Activated CD8-positive, alpha-beta memory T cell treated with anti-CD3 and anti-CD28 coated beads, Interleukin-2, amount 50 U/mL, for 24 hours (primary cell): ENCODE measurements around the gene SIGLEC14.

Source experiments
- DNase-seq: peaks from one replicate; pipeline ENCODE4 v3.0.0-alpha.2; 2020; ENCODE audit errors: extremely low read depth

SIGLEC14 gene

DNA sequence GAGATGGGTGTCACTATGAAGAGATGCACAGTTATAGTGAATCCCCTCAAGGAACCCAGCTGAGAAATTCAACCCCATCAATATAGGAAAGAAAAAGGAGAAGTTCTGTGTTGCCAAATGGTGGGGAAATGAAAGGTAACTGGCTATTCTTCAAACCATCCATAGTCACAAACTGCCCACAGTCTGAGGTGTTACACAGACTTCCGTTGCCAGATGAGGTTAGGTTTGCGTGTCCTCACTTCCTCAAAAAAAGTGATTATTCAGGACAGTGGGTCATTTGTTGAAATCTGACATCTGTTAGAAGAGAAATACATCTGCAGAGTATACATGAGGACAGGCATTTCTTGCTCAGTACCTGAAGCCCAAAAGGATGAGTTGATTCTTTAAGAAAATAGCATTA lies 25.4 kb downstream of the SIGLEC14 start:
- no peak for DNase-seq

DNA sequence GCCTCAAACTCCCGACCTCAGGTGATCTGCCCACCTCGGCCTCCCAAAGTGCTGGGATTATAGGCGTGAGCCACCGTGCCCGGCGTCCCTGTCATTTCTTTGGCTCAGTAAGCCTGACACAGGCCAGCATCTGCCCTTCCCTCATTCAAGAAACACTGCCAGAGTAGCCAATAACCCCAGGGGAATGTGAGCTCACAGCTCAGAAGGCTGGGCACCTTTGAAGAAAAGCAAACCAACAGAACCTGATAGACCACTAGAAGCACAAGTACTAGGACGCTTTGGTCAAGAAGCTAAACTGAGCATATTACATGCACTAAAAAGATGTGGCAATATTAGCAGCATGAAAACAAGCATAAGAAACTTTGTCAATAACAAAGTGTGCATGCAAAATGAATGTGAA lies 30.6 kb downstream of the SIGLEC14 start:
- no peak for DNase-seq

DNA sequence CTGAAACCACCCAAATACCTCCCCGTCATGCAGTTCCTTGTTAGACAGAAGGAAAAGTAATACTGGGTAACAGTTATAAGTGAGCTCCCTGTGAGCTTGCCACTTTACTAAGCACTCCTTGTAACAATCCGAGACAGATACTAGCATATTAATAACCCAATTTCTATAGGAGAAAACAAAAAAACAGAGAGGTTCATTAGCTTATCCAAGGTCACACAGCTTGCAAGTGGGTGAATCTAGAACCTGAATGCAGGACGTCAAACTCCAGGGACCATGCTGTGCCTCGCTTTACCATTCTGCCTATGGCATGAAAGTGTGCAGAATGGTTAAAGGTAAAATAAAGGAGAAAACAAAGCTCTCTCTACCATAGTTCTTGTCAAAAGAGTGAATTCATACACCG lies 31.8 kb downstream of the SIGLEC14 start:
- no peak for DNase-seq

DNA sequence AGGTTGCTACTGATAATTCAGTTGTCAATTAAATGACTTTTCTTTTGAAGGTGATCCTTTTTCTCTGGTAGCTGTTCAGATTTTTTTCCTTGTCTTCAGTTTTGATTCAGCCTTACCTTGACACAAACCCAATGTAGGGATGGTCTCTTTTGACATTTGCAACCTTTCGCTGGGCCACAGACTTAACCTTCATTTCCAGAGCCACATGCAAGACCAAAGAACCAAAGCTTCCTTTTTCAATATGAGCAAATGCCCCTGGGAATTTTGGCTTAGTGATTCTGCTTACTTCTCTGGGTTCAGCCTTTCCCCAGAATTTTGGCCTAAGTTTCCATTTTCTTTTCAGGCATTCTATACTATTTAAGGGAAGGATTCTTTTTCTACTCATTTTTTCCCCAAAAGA lies 36.0 kb downstream of the SIGLEC14 start:
- DNase-seq, result no peak

DNA sequence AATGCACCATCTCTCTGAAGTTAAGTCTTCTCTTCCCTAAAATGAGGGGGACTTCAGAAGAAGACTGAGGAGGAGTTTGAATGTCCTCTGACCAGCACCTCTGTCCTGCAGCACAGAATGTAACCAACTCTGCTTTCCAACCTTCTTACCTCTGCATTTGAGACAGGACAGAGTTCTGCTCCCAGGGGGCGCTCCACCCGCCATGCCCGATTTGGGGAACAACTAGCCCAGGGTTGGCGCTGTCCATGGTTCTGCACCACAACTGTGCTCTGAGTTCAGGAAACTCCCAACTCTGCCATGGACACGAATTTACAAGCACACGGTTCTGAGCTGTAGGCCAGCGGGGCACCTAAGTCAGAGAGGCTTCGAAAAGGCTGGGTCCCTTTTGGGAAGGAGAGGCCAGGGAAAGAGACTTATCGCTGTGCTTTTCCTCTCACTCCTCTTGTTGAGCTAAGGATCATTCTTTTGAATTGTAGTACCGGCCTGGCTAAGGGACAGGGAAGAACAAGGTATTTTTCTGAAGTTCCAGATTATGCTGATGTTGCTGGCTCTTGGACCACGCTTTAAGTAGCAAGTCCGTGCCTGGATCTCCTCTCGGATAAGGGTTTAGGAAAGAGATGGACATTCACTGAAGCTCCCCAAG lies 38.6 kb downstream of the SIGLEC14 start:
- DNase-seq, result no peak

DNA sequence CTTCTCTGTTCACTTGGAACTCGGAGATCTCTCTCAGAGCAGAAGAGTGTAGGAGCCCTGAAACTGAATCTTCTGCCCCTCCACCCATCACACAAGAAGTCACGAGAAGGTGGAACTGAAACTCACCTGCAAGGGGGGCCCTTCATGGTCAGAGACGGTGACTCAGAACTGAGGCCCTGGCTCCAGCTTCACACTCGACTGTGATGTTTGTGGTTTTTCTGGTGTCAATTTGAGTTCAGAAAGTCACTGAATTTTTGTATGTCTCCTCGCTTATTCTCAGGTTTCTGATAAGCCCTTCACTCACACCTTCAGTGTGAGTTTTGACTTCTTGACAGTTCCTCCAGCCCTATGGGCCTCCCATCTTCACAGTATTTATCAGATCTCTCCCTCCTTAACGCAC lies 39.5 kb downstream of the SIGLEC14 start:
- DNase-seq, result no peak

DNA sequence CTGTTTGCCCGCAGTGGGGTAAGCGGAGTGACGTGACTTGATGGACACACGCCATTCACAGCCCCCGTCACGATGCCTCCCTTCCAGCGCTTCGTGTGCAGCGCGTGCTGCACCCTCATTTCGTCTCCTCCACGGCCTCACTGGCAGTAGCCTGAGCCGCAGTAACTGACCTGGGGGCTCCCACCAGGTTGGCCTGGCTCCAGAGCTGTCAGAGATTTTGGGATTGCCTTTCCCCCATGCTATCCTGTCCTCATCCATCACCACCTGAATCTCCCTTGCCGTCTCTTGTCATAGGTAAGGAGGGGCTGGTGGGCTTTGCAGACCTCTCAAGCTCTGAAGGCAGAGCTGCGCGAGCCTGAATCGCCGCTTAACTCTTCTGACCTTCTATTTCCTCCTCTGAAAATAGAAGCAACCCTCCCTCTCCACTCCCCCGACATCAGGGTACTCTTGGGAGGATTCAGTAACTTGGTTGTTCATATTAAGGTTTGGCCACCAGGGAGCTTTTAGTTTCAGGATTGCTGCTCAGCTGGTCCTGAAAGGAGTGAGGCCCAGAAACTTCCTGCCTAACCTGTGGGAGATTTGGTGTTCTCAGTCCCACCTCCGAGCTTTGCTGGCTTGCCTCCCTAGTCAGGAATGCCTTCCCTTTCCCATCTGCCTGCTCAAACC lies 44.3 kb downstream of the SIGLEC14 start:
- DNase-seq, result no peak

DNA sequence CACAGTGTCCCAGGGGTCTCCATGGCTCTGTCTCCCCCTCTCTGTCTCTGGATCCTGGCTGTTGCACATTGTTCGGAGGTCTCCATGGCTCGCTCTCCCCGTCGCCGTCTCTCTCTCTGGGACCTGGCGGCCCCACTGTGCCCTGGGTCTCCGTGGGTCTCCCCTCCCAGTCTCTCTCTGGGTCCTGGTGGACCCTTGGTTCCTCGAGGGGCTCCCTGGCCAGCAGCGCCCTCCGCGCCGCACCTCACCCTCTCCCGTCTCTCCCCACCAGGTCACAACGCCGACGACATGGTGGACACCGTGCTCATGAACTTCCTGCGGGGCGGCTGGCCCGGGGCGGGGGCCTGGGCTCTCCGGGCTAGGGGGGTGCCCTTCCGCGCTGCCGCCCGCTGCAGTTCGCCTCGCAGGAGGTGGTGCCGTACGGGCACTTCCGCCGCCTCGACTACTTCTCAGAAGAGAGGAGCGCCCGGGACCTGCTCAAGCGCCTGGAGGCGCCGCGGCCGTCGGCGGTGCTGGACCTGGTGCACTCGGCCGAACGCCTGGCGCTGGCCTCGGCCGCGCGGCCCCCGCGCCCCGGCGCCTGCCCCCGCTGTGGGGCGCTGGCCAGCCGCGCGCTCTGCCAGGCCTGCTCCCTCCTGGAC lies 45.6 kb downstream of the SIGLEC14 start:
- DNase-seq, result no peak

DNA sequence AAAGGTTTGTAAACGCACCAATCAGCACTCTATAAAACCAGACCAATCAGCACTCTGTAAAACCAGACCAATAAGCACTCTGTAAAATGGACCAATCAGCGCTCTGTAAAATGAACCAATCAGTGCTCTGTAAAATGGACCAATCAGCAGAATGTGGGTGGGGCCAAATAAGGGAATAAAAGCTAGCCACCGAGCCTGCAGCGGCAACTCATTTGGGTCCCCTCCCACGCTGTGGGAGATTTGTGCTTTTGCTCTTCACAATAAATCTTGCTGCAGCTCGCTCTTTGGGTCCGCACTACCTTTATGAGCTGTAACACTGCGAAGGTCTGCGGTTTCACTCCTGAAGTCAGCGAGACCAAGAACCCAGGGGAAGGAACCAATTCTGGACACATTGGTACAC lies 47.5 kb downstream of the SIGLEC14 start:
- no peak for DNase-seq

DNA sequence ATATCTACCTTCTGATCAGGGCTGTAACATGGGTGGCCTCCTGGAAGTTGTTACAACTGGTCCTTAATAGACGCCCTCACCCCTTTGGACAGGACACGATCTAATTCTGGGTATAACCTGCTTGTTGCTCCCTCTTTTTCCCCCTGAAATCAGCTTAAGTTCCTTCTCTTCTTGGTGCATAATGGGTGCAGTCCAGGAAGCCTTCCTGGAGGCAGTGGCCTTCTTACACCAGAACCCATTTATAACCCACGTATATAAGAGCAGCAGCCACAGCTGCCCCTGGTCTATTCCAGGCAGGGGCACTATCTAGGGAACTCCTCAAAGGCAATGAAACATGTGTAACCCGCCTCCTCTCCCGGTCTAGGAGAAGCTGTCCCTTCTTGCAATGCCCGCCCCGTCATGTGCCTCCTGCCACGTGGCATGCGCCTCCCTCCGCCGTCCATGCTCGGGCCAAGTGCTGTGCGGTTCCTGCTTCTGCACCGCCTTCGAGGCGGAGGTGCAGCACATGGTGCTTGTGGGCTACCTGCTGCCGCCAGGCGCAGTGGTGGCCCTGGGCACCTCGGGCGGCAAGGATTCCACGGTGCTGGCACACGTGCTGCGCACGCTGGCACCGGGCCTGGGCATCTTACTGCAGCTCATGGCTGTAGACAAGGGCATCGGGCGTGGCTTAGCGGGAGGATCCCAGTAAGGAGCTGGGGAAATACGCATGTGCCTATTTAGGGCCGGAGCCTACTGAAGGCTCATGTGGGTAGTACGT lies 48.3 kb downstream of the SIGLEC14 start:
- no peak for DNase-seq

DNA sequence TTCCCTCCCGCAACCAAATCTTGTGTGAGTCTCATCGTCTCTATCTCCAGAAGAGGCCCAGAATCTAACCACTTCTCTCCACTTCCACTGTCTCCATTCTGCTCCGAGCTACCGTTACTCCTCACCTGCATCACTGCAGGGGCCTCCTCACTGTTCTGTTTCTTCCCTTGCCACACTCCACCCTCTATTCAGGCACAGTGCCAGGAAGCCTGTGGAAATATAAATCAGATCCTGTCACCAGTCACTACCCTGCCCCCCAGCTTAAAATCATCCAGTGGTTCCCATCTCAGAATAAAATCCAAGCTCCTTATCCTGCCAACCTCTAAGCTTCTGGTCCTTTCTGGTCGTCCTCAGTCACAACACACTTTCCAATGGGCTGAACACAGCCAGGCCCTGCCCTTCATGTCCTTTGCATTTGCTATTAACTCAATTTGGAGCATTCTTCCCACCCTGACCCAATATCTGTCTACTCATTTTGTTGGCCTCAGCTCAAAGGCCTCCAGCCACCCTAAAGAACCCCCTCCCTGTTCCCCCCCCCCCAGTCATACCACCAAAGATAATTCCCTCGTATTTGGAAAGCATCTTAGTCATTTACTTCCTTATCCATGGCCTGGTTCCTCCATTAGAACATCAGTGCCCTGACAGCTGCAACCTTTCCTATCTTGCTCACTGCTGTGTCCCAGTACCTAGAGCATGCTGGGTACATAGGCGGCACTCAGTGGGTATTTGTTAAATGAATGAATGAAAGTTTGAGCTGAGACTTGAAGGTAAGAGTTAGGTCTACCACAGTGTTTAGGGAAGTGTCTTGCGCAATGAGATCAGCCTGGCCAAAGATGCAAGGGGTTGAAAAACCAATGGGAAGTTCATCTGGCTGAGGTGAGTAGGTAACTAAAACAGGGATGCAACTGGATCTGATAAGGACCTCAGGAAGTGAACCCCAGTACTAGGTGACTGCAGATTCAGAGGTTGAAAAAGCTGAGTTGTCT lies 51.1 kb downstream of the SIGLEC14 start:
- no peak for DNase-seq

DNA sequence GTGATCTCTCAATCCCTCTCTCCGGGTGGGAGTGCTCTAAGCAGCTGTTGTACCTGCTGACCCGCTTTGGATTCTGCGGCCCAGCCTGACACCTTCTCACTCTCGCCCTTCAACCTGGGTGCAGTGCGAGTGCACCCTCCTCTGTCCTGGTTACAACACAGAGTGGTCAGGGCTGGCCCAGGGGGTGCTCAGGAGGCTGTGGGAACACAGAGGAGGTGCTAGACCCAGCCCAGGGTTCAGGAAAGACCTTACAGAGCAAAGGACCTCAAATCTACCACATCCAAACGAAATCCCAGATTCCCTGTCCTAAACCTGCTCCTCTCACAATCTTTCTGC lies 51.9 kb downstream of the SIGLEC14 start:
- DNase-seq, result no peak

DNA sequence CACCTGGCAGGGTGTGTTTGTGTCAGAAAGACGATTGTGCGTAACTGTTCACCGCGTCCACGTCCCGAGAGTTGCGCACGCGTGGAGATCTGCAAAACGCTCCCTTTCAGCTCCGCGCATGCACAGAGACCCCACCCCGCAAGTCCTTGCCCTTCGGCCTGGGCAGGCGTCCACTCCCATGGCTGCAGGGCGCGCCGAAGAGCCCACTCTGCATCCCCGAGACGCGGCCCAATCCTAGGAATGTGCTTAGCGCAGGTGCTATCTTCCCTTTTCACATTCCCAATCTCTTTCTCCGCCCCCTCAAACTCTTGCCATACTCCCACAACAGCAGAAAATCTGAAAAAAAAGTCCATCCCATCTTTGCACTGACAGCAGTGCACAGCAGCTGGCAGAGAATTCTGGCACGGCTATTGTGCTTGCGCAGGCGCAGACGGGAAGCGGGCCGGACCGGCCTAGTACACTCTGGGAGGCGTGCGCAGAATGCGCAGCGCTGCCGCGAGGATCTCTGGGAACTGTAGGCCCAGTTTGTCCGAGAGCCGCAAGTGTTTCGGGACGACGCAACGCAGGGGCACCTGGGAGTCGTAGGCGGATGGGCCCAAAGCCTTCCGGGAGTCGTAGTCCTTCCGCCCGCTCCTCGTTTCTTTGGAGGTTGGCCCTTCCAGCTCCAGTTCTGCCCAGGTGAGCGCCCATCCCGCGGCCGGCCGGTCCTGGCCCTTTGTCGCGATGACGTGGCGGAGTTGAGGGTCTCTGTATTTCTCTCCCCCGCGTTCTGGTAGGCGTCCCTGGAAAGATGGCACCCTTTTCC lies 52.5 kb downstream of the SIGLEC14 start:
- DNase-seq, result peak; percentile 90

DNA sequence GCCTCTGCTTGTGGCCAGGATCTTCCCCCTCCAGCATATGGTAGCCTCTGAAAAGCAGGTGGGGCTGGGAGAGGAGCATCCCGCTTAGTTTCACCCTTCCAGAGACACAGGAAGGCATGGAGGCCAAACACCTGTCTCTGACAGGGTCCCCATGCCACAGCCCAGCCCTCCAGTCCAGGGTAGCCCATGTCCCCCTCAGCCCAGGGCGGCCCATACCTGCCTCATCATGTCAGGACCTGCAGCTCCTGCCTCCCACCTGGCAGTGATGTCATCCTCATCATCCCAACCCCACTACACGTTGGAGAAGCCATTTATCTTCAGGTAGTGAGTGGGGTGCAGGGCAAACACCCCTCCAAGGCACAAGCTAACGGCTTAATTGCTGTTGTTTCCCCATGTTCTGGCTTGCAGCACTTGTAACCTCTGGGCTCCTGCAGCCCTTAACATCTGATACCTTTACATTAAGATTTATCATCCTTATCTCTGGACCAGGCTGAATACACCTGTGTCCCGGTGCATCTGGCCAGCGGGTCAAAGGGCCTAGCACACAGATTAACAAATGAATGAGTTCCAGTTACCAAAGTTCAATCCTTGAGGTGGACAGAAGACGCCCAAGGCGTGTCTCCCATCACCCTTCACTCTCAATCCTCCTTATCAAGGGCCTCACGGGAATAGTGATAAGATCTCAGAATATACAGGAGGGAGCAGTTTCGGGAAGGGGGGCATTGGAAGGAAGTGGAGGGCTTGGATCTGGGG lies 53.3 kb downstream of the SIGLEC14 start:
- no peak for DNase-seq
